ENCODE data around the gene PNMA8B. TPM values are rescaled to one million over a fixed set of nuclear protein-coding genes. Genes with fewer than 3 reads are reported as not detected.
A peak's percentile ranks its signal among the peaks of the same experiment; 100 is the strongest.

Gene PNMA8B
- total and polyA plus RNA-seq, 4 donors: 0.75 to 5.2 (median 1.2) TPM

DNA sequence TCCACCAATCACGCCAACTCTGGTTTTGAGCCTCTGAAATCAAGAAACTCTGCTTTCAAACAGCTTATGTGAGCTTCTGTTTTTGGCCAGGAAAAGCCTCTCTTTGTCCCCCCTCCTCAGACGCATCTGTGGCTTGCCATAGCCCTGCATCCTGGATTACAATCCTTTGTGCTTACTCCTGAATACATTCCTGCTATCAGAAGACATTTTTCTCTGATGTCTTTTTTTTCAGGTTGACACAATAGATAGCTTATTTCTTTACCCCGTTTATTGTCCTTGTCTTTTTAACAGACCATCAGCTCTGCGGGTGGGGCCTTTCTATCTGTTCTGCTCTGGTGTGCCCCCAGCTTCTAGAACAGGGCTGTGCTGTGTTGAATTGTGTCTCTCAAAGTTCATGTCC, 11.0 kb downstream of the PNMA8B start:
- 70 to 72% methylated on average over 4 of the region's 4 CpGs for WGBS, 2 donors
- intact Hi-C loops (cut with DNase I): loop anchor here in 1 of 2 donors (5.0 kb wide), 1 partner anchor 37 kb away; no protein-coding TSS in a partner anchor
- no peak overlapping the region for H3K4me3 ChIP-seq (ENCODE audit: low read length in 2 of 2)
- no peaks in the 10 kb centered on the region for H3K27me3 ChIP-seq (ENCODE audit: control insufficient read depth in 1 of 2, insufficient read depth in 2 of 2, low read length in 1 of 2)
- no peaks in the 10 kb centered on the region for H3K9me3 ChIP-seq (ENCODE audit: control insufficient read depth, low read length)
- DNase-seq (no peak), ATAC-seq (ENCODE audit: low FRiP score) (no peak)
- H3K27ac ChIP-seq (ENCODE audit: low read depth in 1 of 2, low read length in 2 of 2): no peak overlapping the region
- H3K36me3 ChIP-seq (ENCODE audit: control insufficient read depth in 1 of 2, insufficient read depth in 2 of 2, low read length in 1 of 2): no peaks in the 10 kb centered on the region
- H3K4me1 ChIP-seq (ENCODE audit: control insufficient read depth in 1 of 2, insufficient read depth in 2 of 2, low read length in 2 of 2): no peaks in the 10 kb centered on the region

DNA sequence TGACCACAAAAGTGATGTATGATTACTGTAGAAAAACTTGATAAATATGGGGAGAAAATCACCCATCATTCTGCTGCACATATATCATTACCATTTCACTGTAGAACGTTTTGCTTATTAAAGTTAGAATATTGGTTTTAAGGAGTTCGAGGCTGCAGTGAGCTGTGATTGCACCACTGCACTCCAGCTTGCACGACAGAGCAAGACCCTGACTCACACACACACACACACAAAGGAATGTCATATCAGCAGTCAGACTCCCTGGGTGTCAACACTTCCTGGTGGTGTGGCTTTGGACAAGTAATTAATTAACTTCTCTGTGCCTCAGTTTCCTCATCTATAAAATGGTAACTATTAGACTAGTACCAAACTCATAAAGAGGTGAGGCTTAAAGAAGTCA, 13.0 kb downstream of the PNMA8B start:
- Histone ChIP-seq H3K4me3 (ENCODE audit: low read length in 2 of 2) (no peak overlapping the region), H3K27ac (ENCODE audit: low read depth in 1 of 2, low read length in 2 of 2) (peak overlapping the region in 1 of 2 donors; percentile 49), H3K27me3 (ENCODE audit: control insufficient read depth in 1 of 2, insufficient read depth in 2 of 2, low read length in 1 of 2) (no peaks in the 10 kb centered on the region), H3K9me3 (ENCODE audit: control insufficient read depth, low read length) (no peaks in the 10 kb centered on the region), H3K36me3 (ENCODE audit: control insufficient read depth in 1 of 2, insufficient read depth in 2 of 2, low read length in 1 of 2) (no peaks in the 10 kb centered on the region), H3K4me1 (ENCODE audit: control insufficient read depth in 1 of 2, insufficient read depth in 2 of 2, low read length in 2 of 2) (no peaks in the 10 kb centered on the region)
- 22% methylated on average over 3 of the region's 3 CpGs for WGBS, 2 donors
- intact Hi-C loops (cut with DNase I): loop anchor here in 1 of 2 donors (5.0 kb wide), 1 partner anchor 35 kb away; no protein-coding TSS in a partner anchor
- DNase-seq: no peak
- ATAC-seq (ENCODE audit: low FRiP score): no peak

- intact Hi-C loops (cut with DNase I): loop anchor here in 1 of 2 donors (5.0 kb wide), 1 partner anchor 35 kb away; no protein-coding TSS in a partner anchor
- ATAC-seq (ENCODE audit: low FRiP score): peak; percentile 75
Measured at GRCh38 chr19:46481947-46482346, 13.7 kb downstream of the PNMA8B start.

DNA sequence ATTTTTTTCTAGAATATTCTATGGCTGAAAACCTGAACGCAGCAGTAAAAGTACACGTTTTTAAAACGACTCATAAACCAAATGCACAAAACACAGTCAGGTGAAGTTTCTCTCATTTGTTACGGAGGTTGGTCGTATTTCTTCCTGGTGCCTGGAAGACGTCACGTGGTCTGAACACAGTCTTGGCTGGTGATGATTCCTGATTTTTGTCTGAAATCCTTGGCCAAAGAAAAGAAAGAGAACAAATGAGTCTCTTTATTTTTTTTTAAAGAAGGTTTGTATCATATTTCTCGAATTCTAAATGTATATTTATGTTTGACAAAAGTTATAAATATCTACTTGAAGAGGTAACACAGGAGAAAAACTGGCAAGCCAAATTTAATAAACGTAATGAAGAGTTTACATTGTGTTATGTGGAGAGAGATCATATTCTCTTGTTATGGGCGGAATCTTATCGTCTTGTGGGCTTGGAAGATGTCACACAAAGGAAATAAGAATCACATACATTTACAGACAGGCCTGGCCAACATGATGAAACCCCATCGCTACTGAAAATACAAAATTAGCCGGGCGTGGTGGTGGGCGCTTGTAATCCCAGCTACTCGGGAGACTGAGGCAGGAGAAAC, 14.3 kb downstream of the PNMA8B start:
- no peaks in the 10 kb centered on the region for H3K36me3 ChIP-seq (ENCODE audit: control insufficient read depth in 1 of 2, insufficient read depth in 2 of 2, low read length in 1 of 2)
- peak; percentile 67 for ATAC-seq (ENCODE audit: low FRiP score)
- no peaks in the 10 kb centered on the region for H3K9me3 ChIP-seq (ENCODE audit: control insufficient read depth, low read length)
- DNase-seq: peak in 1 of 2 donors; percentile 53
- 6 to 8% methylated on average over 16 of the region's 16 CpGs for WGBS, 2 donors
- intact Hi-C loops (cut with DNase I): loop anchor here in 1 of 2 donors (5.0 kb wide), 1 partner anchor 34 kb away; no protein-coding TSS in a partner anchor
- no peaks in the 10 kb centered on the region for H3K27me3 ChIP-seq (ENCODE audit: control insufficient read depth in 1 of 2, insufficient read depth in 2 of 2, low read length in 1 of 2)
- H3K4me3 ChIP-seq (ENCODE audit: low read length in 2 of 2): no peak overlapping the region
- H3K4me1 ChIP-seq (ENCODE audit: control insufficient read depth in 1 of 2, insufficient read depth in 2 of 2, low read length in 2 of 2): no peaks in the 10 kb centered on the region
- peak overlapping the region; percentile 79 to 91 for H3K27ac ChIP-seq (ENCODE audit: low read depth in 1 of 2, low read length in 2 of 2)

More at GRCh38 chr19:46481947-46482346, 13.7 kb downstream of the PNMA8B start:
- no peak for DNase-seq
- Histone ChIP-seq H3K4me1 (ENCODE audit: control insufficient read depth in 1 of 2, insufficient read depth in 2 of 2, low read length in 2 of 2) (no peaks in the 10 kb centered on the region), H3K27ac (ENCODE audit: low read depth in 1 of 2, low read length in 2 of 2) (peak overlapping the region; percentile 79 to 91), H3K4me3 (ENCODE audit: low read length in 2 of 2) (no peak overlapping the region), H3K27me3 (ENCODE audit: control insufficient read depth in 1 of 2, insufficient read depth in 2 of 2, low read length in 1 of 2) (no peaks in the 10 kb centered on the region), H3K36me3 (ENCODE audit: control insufficient read depth in 1 of 2, insufficient read depth in 2 of 2, low read length in 1 of 2) (no peaks in the 10 kb centered on the region), H3K9me3 (ENCODE audit: control insufficient read depth, low read length) (no peaks in the 10 kb centered on the region)
- WGBS, 2 donors: 2 to 4% methylated on average over 5 of the region's 5 CpGs

DNA sequence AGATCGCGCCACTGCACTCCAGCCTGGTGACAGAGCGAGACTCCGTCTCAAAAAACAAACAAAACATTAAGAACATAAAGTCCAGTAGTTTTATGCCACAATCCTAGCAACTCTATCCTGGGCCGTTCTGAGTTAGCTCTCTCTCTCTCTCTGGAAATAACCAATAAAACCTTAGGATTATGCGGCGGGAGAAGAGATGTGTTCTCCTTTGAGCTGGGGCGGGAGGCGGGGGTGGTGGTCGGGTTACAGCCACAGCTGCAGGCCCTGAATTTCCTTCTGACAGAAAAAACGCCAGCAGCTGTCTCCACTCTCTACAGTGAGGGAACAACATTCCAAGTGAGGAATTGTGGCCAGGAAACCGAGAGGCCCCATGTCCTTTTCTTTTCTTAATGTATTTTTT, 15.3 kb downstream of the PNMA8B start:
- 2 to 4% methylated on average over 12 of the region's 12 CpGs for WGBS, 2 donors
- no peaks in the 10 kb centered on the region for H3K9me3 ChIP-seq (ENCODE audit: control insufficient read depth, low read length)
- intact Hi-C loops (cut with DNase I): loop anchor here in 1 of 2 donors (5.0 kb wide), 1 partner anchor 33 kb away; no protein-coding TSS in a partner anchor
- DNase-seq (peak in 1 of 2 donors; percentile 48), ATAC-seq (ENCODE audit: low FRiP score) (peak; percentile 52)
- peak overlapping the region in 1 of 2 donors; percentile 73 for H3K27ac ChIP-seq (ENCODE audit: low read depth in 1 of 2, low read length in 2 of 2)
- no peaks in the 10 kb centered on the region for H3K27me3 ChIP-seq (ENCODE audit: control insufficient read depth in 1 of 2, insufficient read depth in 2 of 2, low read length in 1 of 2)
- no peaks in the 10 kb centered on the region for H3K4me1 ChIP-seq (ENCODE audit: control insufficient read depth in 1 of 2, insufficient read depth in 2 of 2, low read length in 2 of 2)
- H3K4me3 ChIP-seq (ENCODE audit: low read length in 2 of 2): no peak overlapping the region
- H3K36me3 ChIP-seq (ENCODE audit: control insufficient read depth in 1 of 2, insufficient read depth in 2 of 2, low read length in 1 of 2): no peaks in the 10 kb centered on the region

DNA sequence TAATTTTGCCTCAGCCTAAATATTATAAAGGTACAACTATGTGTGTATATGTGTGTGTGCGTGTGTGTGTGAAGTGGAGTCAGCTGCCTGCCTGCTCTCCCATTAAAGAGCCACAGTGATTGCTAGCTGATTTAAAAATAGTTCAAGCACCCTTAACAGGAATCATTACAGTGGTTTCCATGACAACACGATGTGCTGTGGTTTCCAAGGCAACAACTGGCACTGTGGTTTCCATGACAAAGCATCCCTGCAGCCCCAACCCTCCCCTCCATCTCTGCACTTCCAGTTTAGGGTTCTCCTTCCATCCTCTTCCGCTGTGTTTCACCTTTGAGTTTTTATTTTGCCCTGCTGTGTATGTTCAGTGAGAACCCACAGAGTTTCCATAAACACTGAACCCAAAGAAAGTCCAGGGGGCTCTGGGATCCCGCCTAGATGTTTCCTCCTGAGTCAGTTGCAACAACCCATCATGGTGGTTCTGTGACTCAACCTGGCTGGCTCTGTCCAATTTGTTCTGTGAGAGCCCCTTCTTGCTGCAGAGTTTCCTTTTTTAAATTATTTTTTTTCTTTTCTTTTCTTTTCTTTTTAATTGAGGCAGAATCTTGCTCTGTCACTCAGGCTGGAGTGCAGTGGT, 17.2 kb downstream of the PNMA8B start:
- 37 to 45% methylated on average over 4 of the region's 4 CpGs for WGBS, 2 donors
- Histone ChIP-seq H3K27me3 (ENCODE audit: control insufficient read depth in 1 of 2, insufficient read depth in 2 of 2, low read length in 1 of 2) (no peaks in the 10 kb centered on the region), H3K9me3 (ENCODE audit: control insufficient read depth, low read length) (no peaks in the 10 kb centered on the region), H3K36me3 (ENCODE audit: control insufficient read depth in 1 of 2, insufficient read depth in 2 of 2, low read length in 1 of 2) (no peaks in the 10 kb centered on the region), H3K27ac (ENCODE audit: low read depth in 1 of 2, low read length in 2 of 2) (peak overlapping the region; percentile 50 to 65), H3K4me3 (ENCODE audit: low read length in 2 of 2) (no peak overlapping the region), H3K4me1 (ENCODE audit: control insufficient read depth in 1 of 2, insufficient read depth in 2 of 2, low read length in 2 of 2) (no peaks in the 10 kb centered on the region)
- ATAC-seq (ENCODE audit: low FRiP score) (peak; percentile 39), DNase-seq (peak; percentile 49 to 67)
- intact Hi-C loops (cut with DNase I): no loop called here

GRCh38 chr19:46475986-46476385, 19.7 kb downstream of the PNMA8B start:
- Histone ChIP-seq H3K36me3 (ENCODE audit: control insufficient read depth in 1 of 2, insufficient read depth in 2 of 2, low read length in 1 of 2) (no peaks in the 10 kb centered on the region), H3K27me3 (ENCODE audit: control insufficient read depth in 1 of 2, insufficient read depth in 2 of 2, low read length in 1 of 2) (no peaks in the 10 kb centered on the region), H3K27ac (ENCODE audit: low read depth in 1 of 2, low read length in 2 of 2) (no peak overlapping the region), H3K9me3 (ENCODE audit: control insufficient read depth, low read length) (no peaks in the 10 kb centered on the region), H3K4me1 (ENCODE audit: control insufficient read depth in 1 of 2, insufficient read depth in 2 of 2, low read length in 2 of 2) (no peaks in the 10 kb centered on the region), H3K4me3 (ENCODE audit: low read length in 2 of 2) (no peak overlapping the region)
- ATAC-seq (ENCODE audit: low FRiP score) (no peak), DNase-seq (peak in 1 of 2 donors; percentile 4)
- 1 to 6% methylated on average over 2 of the region's 2 CpGs for WGBS, 2 donors
- intact Hi-C loops (cut with DNase I): no loop called here

DNA sequence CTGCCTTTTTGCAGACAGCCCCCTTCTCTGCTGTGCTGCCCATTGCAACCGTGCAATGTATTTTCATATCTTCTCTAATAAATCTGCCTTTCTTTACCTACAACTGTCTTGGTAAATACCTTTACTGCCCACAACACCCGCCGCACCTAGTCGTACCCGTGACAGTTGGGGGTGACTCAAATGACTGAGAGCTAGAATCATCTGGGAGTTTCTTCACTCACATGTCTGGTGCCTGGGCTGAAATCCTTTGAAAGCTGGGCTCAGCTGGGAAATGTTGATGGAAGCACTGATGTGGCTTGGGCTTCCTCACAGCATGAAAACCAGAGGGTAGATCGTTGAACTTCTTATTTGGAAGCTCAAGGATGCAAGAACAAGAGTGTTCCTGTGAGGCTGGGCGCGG, 21.5 kb downstream of the PNMA8B start:
- Histone ChIP-seq H3K27me3 (ENCODE audit: control insufficient read depth in 1 of 2, insufficient read depth in 2 of 2, low read length in 1 of 2) (no peaks in the 10 kb centered on the region), H3K27ac (ENCODE audit: low read depth in 1 of 2, low read length in 2 of 2) (no peak overlapping the region), H3K4me1 (ENCODE audit: control insufficient read depth in 1 of 2, insufficient read depth in 2 of 2, low read length in 2 of 2) (no peaks in the 10 kb centered on the region), H3K4me3 (ENCODE audit: low read length in 2 of 2) (no peak overlapping the region), H3K36me3 (ENCODE audit: control insufficient read depth in 1 of 2, insufficient read depth in 2 of 2, low read length in 1 of 2) (no peaks in the 10 kb centered on the region), H3K9me3 (ENCODE audit: control insufficient read depth, low read length) (no peaks in the 10 kb centered on the region)
- WGBS, 2 donors: 81 to 84% methylated on average over 8 of the region's 8 CpGs
- ATAC-seq (ENCODE audit: low FRiP score) (no peak), DNase-seq (peak in 1 of 2 donors; percentile 47)
- intact Hi-C loops (cut with DNase I): no loop called here

DNA sequence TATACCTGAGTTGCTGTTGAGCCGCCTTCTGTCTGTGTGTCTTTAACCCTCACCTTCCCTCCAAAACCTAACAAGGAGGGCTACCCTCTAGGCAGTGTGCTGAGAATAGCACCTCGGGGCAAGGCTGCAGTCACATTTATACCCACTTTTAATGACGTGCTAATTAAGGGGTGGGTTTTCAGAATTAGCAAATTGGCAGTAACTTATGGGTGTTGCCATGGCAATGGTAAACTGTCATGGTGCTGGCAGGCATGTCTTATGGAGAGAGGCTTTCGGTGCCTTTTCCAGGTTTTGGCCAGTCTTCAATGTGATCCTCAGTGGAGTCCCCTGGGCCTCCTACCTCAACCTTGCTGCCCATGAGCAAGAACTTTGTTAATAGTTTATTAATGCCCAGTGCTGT, 23.1 kb downstream of the PNMA8B start:
- Histone ChIP-seq H3K4me3 (ENCODE audit: low read length in 2 of 2) (no peak overlapping the region), H3K27me3 (ENCODE audit: control insufficient read depth in 1 of 2, insufficient read depth in 2 of 2, low read length in 1 of 2) (no peaks in the 10 kb centered on the region), H3K4me1 (ENCODE audit: control insufficient read depth in 1 of 2, insufficient read depth in 2 of 2, low read length in 2 of 2) (no peaks in the 10 kb centered on the region), H3K27ac (ENCODE audit: low read depth in 1 of 2, low read length in 2 of 2) (no peak overlapping the region), H3K36me3 (ENCODE audit: control insufficient read depth in 1 of 2, insufficient read depth in 2 of 2, low read length in 1 of 2) (no peaks in the 10 kb centered on the region), H3K9me3 (ENCODE audit: control insufficient read depth, low read length) (no peaks in the 10 kb centered on the region)
- intact Hi-C loops (cut with DNase I): no loop called here
- 74 to 75% methylated on average over 4 of the region's 4 CpGs for WGBS, 2 donors
- no peak for DNase-seq
- no peak for ATAC-seq (ENCODE audit: low FRiP score)
